Upper lobe of left lung (tissue), 4 donors: Measurements from ENCODE around the gene CHRNB4.

ENCODE experiments used
- CTCF ChIP-seq, 6 experiments: fragments of 450-650 bp in 4 of 6; fragments of 200-600 bp in 2 of 6; sonication (generic) in 2 of 6; IDR thresholded peaks; one replicate each; pipeline ENCODE4 v1.5.1; 2016 to 2019; ENCODE audit warnings: antibody characterized with exemption in 6 of 6
- EP300 ChIP-seq, 4 donors: sonication (generic); formaldehyde crosslinking; IDR thresholded peaks; one replicate each; pipeline ENCODE4 v1.5.1; 2017; ENCODE audit warnings: antibody characterized with exemption in 4 of 4, control low read depth in 2 of 4
- POLR2A ChIP-seq, 4 donors: fragments of 450-650 bp; IDR thresholded peaks; one replicate each; pipeline ENCODE4 v1.5.1; 2016 to 2017; ENCODE audit warnings: antibody characterized with exemption in 4 of 4, mild to moderate bottlenecking in 2 of 4
- POLR2AphosphoS5 ChIP-seq, 2 donors: sonication (generic); formaldehyde crosslinking; IDR thresholded peaks; one replicate each; pipeline ENCODE4 v1.5.1; 2017; ENCODE audit warnings: antibody characterized with exemption in 2 of 2

GRCh38 chr15:78658823-78659222 is 17.8 kb upstream of the CHRNB4 start:
- TF ChIP-seq CTCF (IDR thresholded peaks at IDR 0.05) (no peak), POLR2A (IDR thresholded peaks at IDR 0.05) (no peak), POLR2AphosphoS5 (IDR thresholded peaks at IDR 0.05) (no peak), EP300 (IDR thresholded peaks at IDR 0.05) (no peak)
